ENCODE results near the gene DNM2.
"Not testable (repeated sequence)": the region's sequence is repeated elsewhere in the genome, so short reads cannot be mapped to it uniquely, and the experiment has no call there.

Gene DNM2

GRCh38 chr19:10744253-10744798, 26.4 kb downstream of the DNM2 start:
- no peak for DNase-seq (ENCODE audit: low read depth, low spot score)
- no peaks in the 10 kb centered on the region for H3K27me3 ChIP-seq (ENCODE audit: control insufficient read depth, insufficient read depth, low read length)
- WGBS (ENCODE audit: insufficient coverage, insufficient read length), result no CpG with 5 or more reads among the region's 11 CpGs
- no peaks in the 10 kb centered on the region for H3K9me3 ChIP-seq (ENCODE audit: control insufficient read depth, insufficient read depth, low read length)
- H3K4me1 ChIP-seq (ENCODE audit: control insufficient read depth, insufficient read depth, low read length), result no peaks in the 10 kb centered on the region
- H3K27ac ChIP-seq (ENCODE audit: low read length), result no peak overlapping the region
- H3K4me3 ChIP-seq (ENCODE audit: low read length), result no peak overlapping the region
- no peaks in the 10 kb centered on the region for H3K36me3 ChIP-seq (ENCODE audit: control insufficient read depth, insufficient read depth, low read length)

GRCh38 chr19:10744801-10745293, 27.0 kb downstream of the DNM2 start:
- H3K4me3 ChIP-seq (ENCODE audit: low read length), result no peak overlapping the region
- H3K27me3 ChIP-seq (ENCODE audit: control insufficient read depth, insufficient read depth, low read length), result no peaks in the 10 kb centered on the region
- no peaks in the 10 kb centered on the region for H3K4me1 ChIP-seq (ENCODE audit: control insufficient read depth, insufficient read depth, low read length)
- WGBS (ENCODE audit: insufficient coverage, insufficient read length), result no CpG with 5 or more reads among the region's 12 CpGs
- no peaks in the 10 kb centered on the region for H3K9me3 ChIP-seq (ENCODE audit: control insufficient read depth, insufficient read depth, low read length)
- H3K36me3 ChIP-seq (ENCODE audit: control insufficient read depth, insufficient read depth, low read length), result no peaks in the 10 kb centered on the region
- H3K27ac ChIP-seq (ENCODE audit: low read length), result no peak overlapping the region
- DNase-seq (ENCODE audit: low read depth, low spot score), result no peak

GRCh38 chr19:10746437-10746836, 28.6 kb downstream of the DNM2 start:
- not testable (repeated sequence) for H3K36me3 ChIP-seq (ENCODE audit: control insufficient read depth, insufficient read depth, low read length); H3K4me1 ChIP-seq (ENCODE audit: control insufficient read depth, insufficient read depth, low read length); H3K27me3 ChIP-seq (ENCODE audit: control insufficient read depth, insufficient read depth, low read length); H3K27ac ChIP-seq (ENCODE audit: low read length); DNase-seq (ENCODE audit: low read depth, low spot score); H3K9me3 ChIP-seq (ENCODE audit: control insufficient read depth, insufficient read depth, low read length); H3K4me3 ChIP-seq (ENCODE audit: low read length)
- no CpG with 5 or more reads among the region's 8 CpGs for WGBS (ENCODE audit: insufficient coverage, insufficient read length)

GRCh38 chr19:10747271-10747670, 29.4 kb downstream of the DNM2 start:
- Histone ChIP-seq H3K27ac (ENCODE audit: low read length) (no peak overlapping the region), H3K4me3 (ENCODE audit: low read length) (no peak overlapping the region), H3K4me1 (ENCODE audit: control insufficient read depth, insufficient read depth, low read length) (peaks cover 3% of the 10 kb centered on the region; the same call in 1 of the 2 replicates), H3K27me3 (ENCODE audit: control insufficient read depth, insufficient read depth, low read length) (no peaks in the 10 kb centered on the region), H3K36me3 (ENCODE audit: control insufficient read depth, insufficient read depth, low read length) (no peaks in the 10 kb centered on the region), H3K9me3 (ENCODE audit: control insufficient read depth, insufficient read depth, low read length) (no peaks in the 10 kb centered on the region)
- WGBS (ENCODE audit: insufficient coverage, insufficient read length), result no CpG with 5 or more reads among the region's 6 CpGs
- no peak for DNase-seq (ENCODE audit: low read depth, low spot score)

GRCh38 chr19:10747674-10748073, 29.8 kb downstream of the DNM2 start:
- Histone ChIP-seq H3K27me3 (ENCODE audit: control insufficient read depth, insufficient read depth, low read length) (no peaks in the 10 kb centered on the region), H3K9me3 (ENCODE audit: control insufficient read depth, insufficient read depth, low read length) (no peaks in the 10 kb centered on the region), H3K4me3 (ENCODE audit: low read length) (no peak overlapping the region), H3K27ac (ENCODE audit: low read length) (no peak overlapping the region), H3K4me1 (ENCODE audit: control insufficient read depth, insufficient read depth, low read length) (peaks cover 3% of the 10 kb centered on the region; the same call in 1 of the 2 replicates), H3K36me3 (ENCODE audit: control insufficient read depth, insufficient read depth, low read length) (no peaks in the 10 kb centered on the region)
- WGBS (ENCODE audit: insufficient coverage, insufficient read length), result no CpG with 5 or more reads among the region's 8 CpGs
- DNase-seq (ENCODE audit: low read depth, low spot score), result no peak

GRCh38 chr19:10748195-10748926, 30.5 kb downstream of the DNM2 start:
- Histone ChIP-seq H3K4me1 (ENCODE audit: control insufficient read depth, insufficient read depth, low read length) (peaks cover 3% of the 10 kb centered on the region; the same call in 1 of the 2 replicates), H3K36me3 (ENCODE audit: control insufficient read depth, insufficient read depth, low read length) (no peaks in the 10 kb centered on the region), H3K27me3 (ENCODE audit: control insufficient read depth, insufficient read depth, low read length) (no peaks in the 10 kb centered on the region), H3K27ac (ENCODE audit: low read length) (no peak overlapping the region), H3K9me3 (ENCODE audit: control insufficient read depth, insufficient read depth, low read length) (no peaks in the 10 kb centered on the region), H3K4me3 (ENCODE audit: low read length) (no peak overlapping the region)
- no CpG with 5 or more reads among the region's 20 CpGs for WGBS (ENCODE audit: insufficient coverage, insufficient read length)
- no peak for DNase-seq (ENCODE audit: low read depth, low spot score)

GRCh38 chr19:10748927-10749434, 31.1 kb downstream of the DNM2 start:
- H3K27me3 ChIP-seq (ENCODE audit: control insufficient read depth, insufficient read depth, low read length), result no peaks in the 10 kb centered on the region
- H3K36me3 ChIP-seq (ENCODE audit: control insufficient read depth, insufficient read depth, low read length), result no peaks in the 10 kb centered on the region
- peaks cover 3% of the 10 kb centered on the region; the same call in 1 of the 2 replicates for H3K4me1 ChIP-seq (ENCODE audit: control insufficient read depth, insufficient read depth, low read length)
- no CpG with 5 or more reads among the region's 10 CpGs for WGBS (ENCODE audit: insufficient coverage, insufficient read length)
- no peak for DNase-seq (ENCODE audit: low read depth, low spot score)
- no peak overlapping the region for H3K4me3 ChIP-seq (ENCODE audit: low read length)
- H3K9me3 ChIP-seq (ENCODE audit: control insufficient read depth, insufficient read depth, low read length), result no peaks in the 10 kb centered on the region
- no peak overlapping the region for H3K27ac ChIP-seq (ENCODE audit: low read length)

GRCh38 chr19:10749435-10750384, 31.8 kb downstream of the DNM2 start:
- no peaks in the 10 kb centered on the region for H3K9me3 ChIP-seq (ENCODE audit: control insufficient read depth, insufficient read depth, low read length)
- H3K27me3 ChIP-seq (ENCODE audit: control insufficient read depth, insufficient read depth, low read length), result no peaks in the 10 kb centered on the region
- peaks cover 3% of the 10 kb centered on the region; the same call in 1 of the 2 replicates for H3K4me1 ChIP-seq (ENCODE audit: control insufficient read depth, insufficient read depth, low read length)
- no peak overlapping the region for H3K4me3 ChIP-seq (ENCODE audit: low read length)
- no peaks in the 10 kb centered on the region for H3K36me3 ChIP-seq (ENCODE audit: control insufficient read depth, insufficient read depth, low read length)
- no peak for DNase-seq (ENCODE audit: low read depth, low spot score)
- no CpG with 5 or more reads among the region's 13 CpGs for WGBS (ENCODE audit: insufficient coverage, insufficient read length)
- no peak overlapping the region for H3K27ac ChIP-seq (ENCODE audit: low read length)

- DNase-seq (ENCODE audit: low read depth, low spot score), result no peak
- no peaks in the 10 kb centered on the region for H3K9me3 ChIP-seq (ENCODE audit: control insufficient read depth, insufficient read depth, low read length)
- WGBS (ENCODE audit: insufficient coverage, insufficient read length), result no CpG with 5 or more reads among the region's 21 CpGs
Observed at GRCh38 chr19:10751109-10751953, 33.5 kb downstream of the DNM2 start.

More at GRCh38 chr19:10751109-10751953, 33.5 kb downstream of the DNM2 start:
- Histone ChIP-seq H3K27me3 (ENCODE audit: control insufficient read depth, insufficient read depth, low read length) (no peaks in the 10 kb centered on the region), H3K4me3 (ENCODE audit: low read length) (no peak overlapping the region), H3K4me1 (ENCODE audit: control insufficient read depth, insufficient read depth, low read length) (peaks cover 3% of the 10 kb centered on the region; the same call in 1 of the 2 replicates), H3K27ac (ENCODE audit: low read length) (no peak overlapping the region), H3K36me3 (ENCODE audit: control insufficient read depth, insufficient read depth, low read length) (no peaks in the 10 kb centered on the region)
